Measurements from ENCODE around the gene GSTM5. TPM values are rescaled to one million over a fixed set of nuclear protein-coding genes. Genes with fewer than 3 reads are reported as not detected.

The GSTM5 gene
- total RNA-seq, 1 donor from 2014 or later = 23.3 TPM

DNA sequence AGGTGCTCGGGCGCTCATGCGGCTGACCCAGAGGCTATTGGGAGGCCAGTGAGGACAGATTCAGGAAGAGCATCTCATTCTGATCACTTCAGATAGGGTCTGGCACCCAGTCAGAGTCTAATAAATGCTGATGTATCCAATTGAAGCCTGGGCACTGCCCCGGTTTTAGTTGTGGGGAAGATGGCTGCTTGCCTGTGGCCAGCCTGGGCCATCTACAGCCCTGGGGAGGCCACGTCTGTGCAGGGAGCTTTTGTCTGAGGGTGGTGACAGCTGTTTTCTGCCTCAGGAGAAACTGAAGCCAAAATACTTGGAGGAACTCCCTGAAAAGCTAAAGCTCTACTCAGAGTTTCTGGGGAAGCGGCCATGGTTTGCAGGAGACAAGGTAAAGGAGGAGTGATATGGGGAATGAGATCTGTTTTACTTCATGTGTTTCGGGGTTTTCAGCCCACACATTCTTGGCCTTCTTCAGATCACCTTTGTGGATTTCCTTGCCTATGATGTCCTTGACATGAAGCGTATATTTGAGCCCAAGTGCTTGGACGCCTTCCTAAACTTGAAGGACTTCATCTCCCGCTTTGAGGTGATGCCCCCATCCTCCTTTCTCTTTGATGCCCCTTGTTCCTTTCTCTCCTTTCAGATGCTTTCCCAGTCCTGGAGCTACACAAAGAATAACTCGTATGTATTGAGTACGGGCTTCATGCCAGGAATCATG lies 2.8 kb downstream of the GSTM5 start:
- intact Hi-C loops (cut with DNase I) = loop anchor here (5.0 kb wide), 1 partner anchor 37 kb away; no protein-coding TSS in a partner anchor
- H3K4me1 ChIP-seq = no peaks in the 10 kb centered on the region
- DNase-seq (ENCODE audit: low spot score in 2 of 2) = no peak
- H3K9me3 ChIP-seq = no peaks in the 10 kb centered on the region
- no peaks in the 10 kb centered on the region for H3K27me3 ChIP-seq
- H3K36me3 ChIP-seq = no peaks in the 10 kb centered on the region
- TF ChIP-seq, protein P1, sequence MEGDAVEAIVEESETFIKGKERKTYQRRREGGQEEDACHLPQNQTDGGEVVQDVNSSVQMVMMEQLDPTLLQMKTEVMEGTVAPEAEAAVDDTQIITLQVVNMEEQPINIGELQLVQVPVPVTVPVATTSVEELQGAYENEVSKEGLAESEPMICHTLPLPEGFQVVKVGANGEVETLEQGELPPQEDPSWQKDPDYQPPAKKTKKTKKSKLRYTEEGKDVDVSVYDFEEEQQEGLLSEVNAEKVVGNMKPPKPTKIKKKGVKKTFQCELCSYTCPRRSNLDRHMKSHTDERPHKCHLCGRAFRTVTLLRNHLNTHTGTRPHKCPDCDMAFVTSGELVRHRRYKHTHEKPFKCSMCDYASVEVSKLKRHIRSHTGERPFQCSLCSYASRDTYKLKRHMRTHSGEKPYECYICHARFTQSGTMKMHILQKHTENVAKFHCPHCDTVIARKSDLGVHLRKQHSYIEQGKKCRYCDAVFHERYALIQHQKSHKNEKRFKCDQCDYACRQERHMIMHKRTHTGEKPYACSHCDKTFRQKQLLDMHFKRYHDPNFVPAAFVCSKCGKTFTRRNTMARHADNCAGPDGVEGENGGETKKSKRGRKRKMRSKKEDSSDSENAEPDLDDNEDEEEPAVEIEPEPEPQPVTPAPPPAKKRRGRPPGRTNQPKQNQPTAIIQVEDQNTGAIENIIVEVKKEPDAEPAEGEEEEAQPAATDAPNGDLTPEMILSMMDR (IDR thresholded peaks at IDR 0.05) = no peak
- no peak overlapping the region for H3K4me3 ChIP-seq
- no peak overlapping the region for H3K27ac ChIP-seq

DNA sequence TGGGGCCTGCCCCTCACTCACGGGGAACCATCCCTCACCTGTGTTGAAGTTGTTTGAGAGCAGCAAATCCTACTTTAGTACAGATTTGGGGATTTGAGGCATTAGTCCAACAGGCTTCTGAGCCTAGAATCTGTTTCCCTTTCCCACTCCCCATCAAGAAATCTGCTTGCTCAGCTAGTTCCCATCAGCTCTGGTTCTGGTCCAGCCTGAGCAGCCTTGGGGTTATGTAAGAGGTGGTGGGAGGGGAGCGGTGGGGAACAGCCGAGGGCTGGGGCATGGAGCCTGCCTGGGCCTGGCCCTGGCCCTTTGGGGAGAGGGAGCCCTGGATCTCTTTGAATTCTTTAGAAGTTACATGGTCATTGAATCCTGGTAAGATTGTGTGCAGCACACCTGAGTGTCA lies 4.1 kb downstream of the GSTM5 start:
- H3K36me3 ChIP-seq = no peaks in the 10 kb centered on the region
- H3K9me3 ChIP-seq = no peaks in the 10 kb centered on the region
- TF ChIP-seq, protein P1 (IDR thresholded peaks at IDR 0.05) = no peak
- no peaks in the 10 kb centered on the region for H3K4me1 ChIP-seq
- DNase-seq (ENCODE audit: low spot score in 2 of 2) = no peak
- H3K27ac ChIP-seq = no peak overlapping the region
- no peaks in the 10 kb centered on the region for H3K27me3 ChIP-seq
- intact Hi-C loops (cut with DNase I) = loop anchor here (5.0 kb wide), 1 partner anchor 36 kb away; no protein-coding TSS in a partner anchor
- H3K4me3 ChIP-seq = no peak overlapping the region

DNA sequence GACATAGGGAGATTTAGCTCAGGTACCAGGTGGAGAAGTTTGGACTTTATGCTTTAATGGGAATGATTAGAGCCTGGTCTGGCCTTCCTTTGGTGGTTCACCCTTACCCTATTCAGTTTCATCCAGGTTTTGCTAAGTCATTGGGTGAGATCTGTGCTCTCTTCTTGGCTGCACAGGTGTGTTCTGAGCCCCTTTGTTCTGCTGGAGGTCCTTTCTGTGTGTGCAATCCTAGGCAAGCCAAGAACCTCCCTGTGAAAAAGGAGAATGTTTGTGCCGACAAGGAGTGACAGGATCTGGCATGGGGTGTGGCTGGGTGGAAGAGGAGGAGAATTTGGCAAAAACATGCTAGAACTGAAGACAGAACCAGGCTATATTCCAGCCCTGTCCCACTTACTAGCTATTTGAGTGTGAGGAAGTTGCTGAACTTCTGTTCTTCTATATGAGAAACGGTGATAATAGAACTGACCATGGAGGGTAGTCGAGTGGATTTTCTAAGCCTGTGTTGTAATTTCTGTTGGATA lies 4.6 kb downstream of the GSTM5 start:
- DNase-seq (ENCODE audit: low spot score in 2 of 2) = no peak
- Histone ChIP-seq H3K9me3 (no peaks in the 10 kb centered on the region), H3K27me3 (no peaks in the 10 kb centered on the region), H3K36me3 (no peaks in the 10 kb centered on the region), H3K4me1 (no peaks in the 10 kb centered on the region), H3K4me3 (no peak overlapping the region), H3K27ac (no peak overlapping the region)
- intact Hi-C loops (cut with DNase I) = loop anchor here (5.0 kb wide), 1 partner anchor 36 kb away; no protein-coding TSS in a partner anchor
- TF ChIP-seq, protein P1 (IDR thresholded peaks at IDR 0.05) = no peak

DNA sequence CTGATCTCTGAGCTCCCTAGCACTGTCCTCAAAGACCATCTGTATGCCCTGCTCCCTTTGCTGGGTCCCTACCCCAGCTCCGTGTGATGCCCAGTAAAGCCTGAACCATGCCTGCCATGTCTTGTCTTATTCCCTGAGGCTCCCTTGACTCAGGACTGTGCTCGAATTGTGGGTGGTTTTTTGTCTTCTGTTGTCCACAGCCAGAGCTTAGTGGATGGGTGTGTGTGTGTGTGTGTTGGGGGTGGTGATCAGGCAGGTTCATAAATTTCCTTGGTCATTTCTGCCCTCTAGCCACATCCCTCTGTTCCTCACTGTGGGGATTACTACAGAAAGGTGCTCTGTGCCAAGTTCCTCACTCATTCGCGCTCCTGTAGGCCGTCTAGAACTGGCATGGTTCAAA lies 5.7 kb downstream of the GSTM5 start:
- no peaks in the 10 kb centered on the region for H3K36me3 ChIP-seq
- H3K27me3 ChIP-seq = no peaks in the 10 kb centered on the region
- no peak overlapping the region for H3K4me3 ChIP-seq
- TF ChIP-seq, protein P1 (IDR thresholded peaks at IDR 0.05) = no peak
- no peak for DNase-seq (ENCODE audit: low spot score in 2 of 2)
- no peak overlapping the region for H3K27ac ChIP-seq
- H3K9me3 ChIP-seq = no peaks in the 10 kb centered on the region
- no peaks in the 10 kb centered on the region for H3K4me1 ChIP-seq
- intact Hi-C loops (cut with DNase I) = loop anchor here (5.0 kb wide), 1 partner anchor 35 kb away; no protein-coding TSS in a partner anchor

DNA sequence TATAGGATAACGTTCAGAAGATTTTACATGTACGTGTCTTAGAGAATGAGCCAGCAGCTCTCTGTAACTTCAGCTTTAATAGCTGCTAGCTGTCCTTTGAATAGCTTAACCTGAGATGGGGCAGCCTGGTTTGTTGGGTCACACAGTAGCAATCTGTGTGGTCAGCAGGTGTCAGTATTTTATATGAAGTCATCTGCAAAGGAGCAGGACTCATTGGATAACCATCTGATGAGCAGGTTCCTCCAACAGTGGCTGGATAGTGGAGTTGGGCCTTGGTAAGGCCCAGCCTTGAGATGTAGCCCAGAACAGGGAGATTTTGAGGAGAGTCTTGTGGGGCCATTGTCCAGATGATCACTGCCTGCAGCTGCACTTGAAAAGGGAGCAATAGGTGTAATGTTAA lies 6.4 kb downstream of the GSTM5 start:
- H3K27me3 ChIP-seq = no peaks in the 10 kb centered on the region
- H3K27ac ChIP-seq = no peak overlapping the region
- H3K9me3 ChIP-seq = no peaks in the 10 kb centered on the region
- intact Hi-C loops (cut with DNase I) = loop anchor here (5.0 kb wide), 1 partner anchor 34 kb away; no protein-coding TSS in a partner anchor
- TF ChIP-seq, protein P1 (IDR thresholded peaks at IDR 0.05) = no peak
- no peaks in the 10 kb centered on the region for H3K36me3 ChIP-seq
- DNase-seq (ENCODE audit: low spot score in 2 of 2) = no peak
- H3K4me1 ChIP-seq = no peaks in the 10 kb centered on the region
- H3K4me3 ChIP-seq = no peak overlapping the region

Data from ascending aorta (tissue), 2 donors.